Activated CD4-positive, alpha-beta T cell treated with anti-CD3 and anti-CD28 coated beads, Interleukin-2, Interleukin-6, amounts not matched to agents 100 ng/mL and 50 ng/mL, durations not matched to agents 16 hours and 8 hours (primary cell): Measurements from ENCODE around the gene SCYL1.

Experiments used
- DNase-seq: peaks from one replicate; pipeline ENCODE4 v3.0.0-alpha.2; 2020

SCYL1 gene

GRCh38 chr11:65537620-65538231, 12.8 kb downstream of the SCYL1 start:
- no peak for DNase-seq

GRCh38 chr11:65538232-65538914, 13.5 kb downstream of the SCYL1 start:
- no peak for DNase-seq

- no peak for DNase-seq
Observed at GRCh38 chr11:65538915-65539743, 14.2 kb downstream of the SCYL1 start.

- DNase-seq = no peak
Observed at GRCh38 chr11:65539744-65540289, 14.9 kb downstream of the SCYL1 start.

- peak; percentile 93 for DNase-seq
Observed at GRCh38 chr11:65540290-65541092, 15.6 kb downstream of the SCYL1 start.

- DNase-seq = no peak
Observed at GRCh38 chr11:65541093-65541982, 16.5 kb downstream of the SCYL1 start.

- no peak for DNase-seq
Observed at GRCh38 chr11:65542738-65543390, 18.0 kb downstream of the SCYL1 start.

- no peak for DNase-seq
Observed at GRCh38 chr11:65545853-65546216, 21.0 kb downstream of the SCYL1 start.

GRCh38 chr11:65546217-65546958, 21.5 kb downstream of the SCYL1 start:
- peak; percentile 99 for DNase-seq

GRCh38 chr11:65547446-65548125, 22.7 kb downstream of the SCYL1 start:
- no peak for DNase-seq

GRCh38 chr11:65548395-65548794, 23.5 kb downstream of the SCYL1 start:
- DNase-seq = no peak

- DNase-seq = no peak
Observed at GRCh38 chr11:65549096-65549495, 24.2 kb downstream of the SCYL1 start.

- DNase-seq = peak; percentile 75
Observed at GRCh38 chr11:65551572-65552387, 26.9 kb downstream of the SCYL1 start.

GRCh38 chr11:65552388-65552951, 27.6 kb downstream of the SCYL1 start:
- DNase-seq = no peak

- DNase-seq = peak; percentile 74
Observed at GRCh38 chr11:65553301-65554001, 28.6 kb downstream of the SCYL1 start.

GRCh38 chr11:65554057-65554818, 29.4 kb downstream of the SCYL1 start:
- no peak for DNase-seq

- no peak for DNase-seq
Observed at GRCh38 chr11:65554842-65555430, 30.1 kb downstream of the SCYL1 start.
